Fibroblast of lung (primary cell): ENCODE measurements around the gene FBXO3. TPM values are rescaled to one million over a fixed set of nuclear protein-coding genes. Genes with fewer than 3 reads are reported as not detected.

Experiments used
- DNase-seq, 2 donors: peaks; one replicate each; pipeline versions ENCODE4 v3.0.0 to v3.0.0-alpha.2; 2010; ENCODE audit warnings: low read depth in 2 of 2
- H2AFZ ChIP-seq: 2 replicates; pipeline ENCODE4 v1.5.1; 2012; ENCODE audit warnings: low read length, control low read depth, inconsistent platforms
- H3K27ac ChIP-seq: 2 replicates; pipeline ENCODE4 v1.5.1; 2011; ENCODE audit warnings: low read length, control low read depth; ENCODE audit not compliant: insufficient read depth
- H3K27me3 ChIP-seq: 2 replicates; pipeline ENCODE4 v1.5.1; 2011; ENCODE audit warnings: mild to moderate bottlenecking, low read length; ENCODE audit not compliant: control insufficient read depth, insufficient read depth
- H3K36me3 ChIP-seq: 2 replicates; pipeline ENCODE4 v1.5.1; 2011; ENCODE audit warnings: low read length; ENCODE audit not compliant: control insufficient read depth, insufficient read depth
- H3K4me1 ChIP-seq: 2 replicates; pipeline ENCODE4 v1.5.1; 2011; ENCODE audit warnings: low read length; ENCODE audit not compliant: control insufficient read depth, insufficient read depth; ENCODE audit errors: extremely low read depth
- H3K4me2 ChIP-seq: 2 replicates; pipeline ENCODE4 v1.5.1; 2011; ENCODE audit warnings: low read length, control low read depth; ENCODE audit not compliant: insufficient read depth; ENCODE audit errors: extremely low read depth
- H3K4me3 ChIP-seq, 4 experiments: fragments of 200-600 bp in 1 of 4; sonication (generic) in 1 of 4; replicated peaks in 1 of 4; 2 replicates each; pipeline ENCODE4 v1.5.1; 2011 to 2016; ENCODE audit warnings: low read length in 4 of 4, low read depth in 3 of 4, mild to moderate bottlenecking in 3 of 4, control low read depth in 2 of 4, inconsistent platforms in 1 of 4, mixed read lengths in 1 of 4; ENCODE audit not compliant: insufficient read depth in 1 of 4; ENCODE audit errors: control extremely low read depth in 1 of 4
- H3K79me2 ChIP-seq: 2 replicates; pipeline ENCODE4 v1.5.1; 2012; ENCODE audit warnings: mild to moderate bottlenecking, low read length, inconsistent platforms; ENCODE audit not compliant: control insufficient read depth, insufficient read depth
- H3K9ac ChIP-seq: 2 replicates; pipeline ENCODE4 v1.5.1; 2011; ENCODE audit warnings: mild to moderate bottlenecking, low read length, control low read depth; ENCODE audit not compliant: insufficient read depth
- H3K9me3 ChIP-seq: 2 replicates; pipeline ENCODE4 v1.5.1; 2012; ENCODE audit warnings: low read depth, low read length; ENCODE audit not compliant: control insufficient read depth, insufficient read depth
- H4K20me1 ChIP-seq: 2 replicates; pipeline ENCODE4 v1.5.1; 2011; ENCODE audit warnings: low read length; ENCODE audit not compliant: control insufficient read depth, insufficient read depth; ENCODE audit errors: extremely low read depth
- CTCF ChIP-seq, 2 donors: IDR thresholded peaks in 1 of 2; conservative IDR thresholded peaks in 1 of 2; 1 replicate in 1 of 2; 2 replicates in 1 of 2; pipeline ENCODE4 v1.5.1; 2011 to 2012; ENCODE audit warnings: low read length in 2 of 2, control low read depth in 1 of 2, inconsistent platforms in 1 of 2, low read depth in 1 of 2, mild to moderate bottlenecking in 1 of 2
- EZH2 ChIP-seq: IDR thresholded peaks from 2 replicates; pipeline ENCODE4 v1.5.1; 2012; ENCODE audit warnings: low read length, control low read depth, mild to moderate bottlenecking; ENCODE audit errors: missing control alignments
- polyA plus RNA-seq, 2 donors: library from polyadenylated mRNA; depleted of rRNA in 1 of 2; stranded (reverse) in 1 of 2; unstranded in 1 of 2; fragments of >200 nt; gene quantifications; 2 replicates each; pipeline ENCODE4 v1.2.1, GENCODE V29; 2011 to 2012; ENCODE audit warnings: missing spikeins in 1 of 2
- total RNA-seq: library from RNA; depleted of rRNA; stranded (reverse); fragments of >200 nt; gene quantifications from 2 replicates; pipeline ENCODE4 v1.2.1, GENCODE V29; 2014

FBXO3 gene
- total and polyA plus RNA-seq, 2 donors (not counting 1 experiment from before 2014, with no cell fraction given), result 28.7 to 46.2 TPM

- no peaks in the 10 kb centered on the region for H3K9me3 ChIP-seq
- H3K27ac ChIP-seq, result peak within 1 kb of the TSS; percentile 80
- peaks cover 25% of the 10 kb centered on the region for H3K4me1 ChIP-seq
- H3K36me3 ChIP-seq, result peaks cover 2% of the 10 kb centered on the region
- TF ChIP-seq EZH2, result no peak
- no peak for TF ChIP-seq CTCF (conservative IDR thresholded peaks at IDR 0.05 in 1 of 2, IDR thresholded peaks at IDR 0.05 in 1 of 2; ENCODE audit: low read depth in 1 of 2, low read length in 2 of 2)
- no peaks in the 10 kb centered on the region for H3K79me2 ChIP-seq
- peak within 1 kb of the TSS; percentile 14 to 62 (median 40) for H3K4me3 ChIP-seq
- H3K4me2 ChIP-seq, result peak within 1 kb of the TSS; percentile 78
- H3K27me3 ChIP-seq, result no peaks in the 10 kb centered on the region
- no peak within 1 kb of the TSS for H2AFZ ChIP-seq
- DNase-seq, result peak; percentile 92 to 93
- no peaks in the 10 kb centered on the region for H4K20me1 ChIP-seq
- H3K9ac ChIP-seq, result peak within 1 kb of the TSS; percentile 74
Observed at GRCh38 chr11:33700502-33701271, 73.6 kb downstream of the FBXO3 start, which contains the start of gene C11orf91. C11orf91 (minus strand) TSS chr11:33700826; CDS start chr11:33700740, 86 bp downstream.

- H2AFZ ChIP-seq, result no peak overlapping the region
- H3K4me1 ChIP-seq, result peaks cover 25% of the 10 kb centered on the region
- H3K4me2 ChIP-seq, result peak overlapping the region; percentile 49
- H3K27ac ChIP-seq, result peak overlapping the region; percentile 80
- H3K79me2 ChIP-seq, result no peaks in the 10 kb centered on the region
- no peaks in the 10 kb centered on the region for H3K9me3 ChIP-seq
- DNase-seq, result no peak
- no peaks in the 10 kb centered on the region for H3K27me3 ChIP-seq
- H3K4me3 ChIP-seq, result peak overlapping the region in 2 of 4 experiments; percentile 11 to 62
- no peaks in the 10 kb centered on the region for H4K20me1 ChIP-seq
- TF ChIP-seq EZH2 (no peak), CTCF (conservative IDR thresholded peaks at IDR 0.05 in 1 of 2, IDR thresholded peaks at IDR 0.05 in 1 of 2; ENCODE audit: low read depth in 1 of 2, low read length in 2 of 2) (no peak)
- peak overlapping the region; percentile 65 for H3K9ac ChIP-seq
- peaks cover under 1% of the 10 kb centered on the region for H3K36me3 ChIP-seq
Observed at GRCh38 chr11:33700063-33700501, 74.2 kb downstream of the FBXO3 start.

- Histone ChIP-seq H3K4me3 (peak overlapping the region in 1 of 4 experiments; percentile 62), H3K79me2 (no peaks in the 10 kb centered on the region), H3K4me1 (peaks cover 27% of the 10 kb centered on the region), H3K9ac (no peak overlapping the region), H2AFZ (no peak overlapping the region), H3K4me2 (peak overlapping the region; percentile 49), H3K36me3 (no peaks in the 10 kb centered on the region), H3K27me3 (no peaks in the 10 kb centered on the region), H3K9me3 (no peaks in the 10 kb centered on the region), H4K20me1 (no peaks in the 10 kb centered on the region), H3K27ac (peak overlapping the region; percentile 80)
- TF ChIP-seq EZH2 (no peak), CTCF (conservative IDR thresholded peaks at IDR 0.05 in 1 of 2, IDR thresholded peaks at IDR 0.05 in 1 of 2; ENCODE audit: low read depth in 1 of 2, low read length in 2 of 2) (no peak)
- DNase-seq, result no peak
Observed at GRCh38 chr11:33699515-33700062, 74.7 kb downstream of the FBXO3 start.
